Measurements from ENCODE around the gene IMPDH1.

IMPDH1 gene

DNA sequence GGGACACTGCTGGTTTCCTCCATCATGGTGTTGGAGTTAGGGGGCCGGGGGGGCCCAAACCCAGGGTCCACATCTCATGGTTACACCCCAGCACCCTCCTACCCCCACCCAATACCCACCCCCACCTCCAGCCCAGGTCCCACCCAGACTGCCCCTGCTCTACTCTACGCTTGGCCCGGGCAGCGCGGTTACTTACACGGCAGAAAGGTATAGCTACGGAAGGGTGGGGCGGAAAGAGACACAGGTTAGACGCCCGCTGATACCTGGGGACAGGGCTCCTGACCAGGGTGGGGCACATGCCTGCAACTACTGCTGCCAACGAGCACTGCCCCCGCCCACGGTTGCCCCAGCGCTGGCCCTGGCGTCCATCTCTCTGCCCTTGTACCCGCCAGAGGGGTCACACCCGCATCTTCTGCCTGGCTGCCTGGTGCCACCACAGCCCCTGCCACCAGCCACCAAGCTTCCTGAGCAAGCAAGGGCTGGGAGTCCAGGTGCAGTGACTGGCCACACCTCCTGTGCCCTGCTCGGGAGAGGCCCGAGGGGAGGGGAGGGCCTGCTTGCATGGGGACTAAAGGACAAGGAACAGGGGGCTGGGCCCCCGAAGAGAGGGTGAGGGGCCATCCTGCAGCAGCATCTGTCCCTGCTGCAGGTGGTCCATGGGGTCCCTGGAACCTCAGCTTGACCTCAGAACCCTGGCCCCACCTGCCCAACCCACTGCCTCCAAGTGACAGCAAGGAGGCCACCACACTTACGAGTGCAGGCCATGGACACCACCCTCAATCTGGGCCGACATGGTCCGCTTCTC lies 16.1 kb downstream of the IMPDH1 start:
- no peak overlapping the region for H4K8ac ChIP-seq (ENCODE audit: low read length)
- peaks cover 6% of the 10 kb centered on the region for H3K4me1 ChIP-seq (ENCODE audit: control insufficient read depth, insufficient read depth, low read depth, low read length)
- no peak overlapping the region for H3K18ac ChIP-seq (ENCODE audit: low read depth in 1 of 2, low read length in 2 of 2)
- H2AK5ac ChIP-seq (ENCODE audit: low read length, severe bottlenecking), result no peak overlapping the region
- no peak overlapping the region for H3K14ac ChIP-seq (ENCODE audit: low read length in 2 of 2)
- no peak overlapping the region for H2BK12ac ChIP-seq (ENCODE audit: low read length in 2 of 2)
- H3K27ac ChIP-seq (ENCODE audit: low read length, poor library complexity, severe bottlenecking), result no peak overlapping the region
- H3K36me3 ChIP-seq (ENCODE audit: control insufficient read depth in 1 of 2, insufficient read depth in 2 of 2, low read depth in 1 of 2, low read length in 2 of 2), result peaks cover 56 to 67% of the 10 kb centered on the region in 2 experiments
- DNase-seq, result no peak
- 96% methylated on average over 19 of the region's 23 CpGs for WGBS
- no peaks in the 10 kb centered on the region for H3K9me3 ChIP-seq (ENCODE audit: control insufficient read depth, low read length)
- H3K9ac ChIP-seq (ENCODE audit: low read length), result no peak overlapping the region
- no peak overlapping the region for H3K4me2 ChIP-seq (ENCODE audit: low read length, poor library complexity, severe bottlenecking)
- H3K79me1 ChIP-seq (replicated peaks; ENCODE audit: low read length, poor library complexity, severe bottlenecking), result no peaks in the 10 kb centered on the region
- H3K4me3 ChIP-seq (ENCODE audit: insufficient read depth in 1 of 2, low read depth in 1 of 2, low read length in 2 of 2), result no peak overlapping the region
- H3K4ac ChIP-seq (ENCODE audit: low read depth in 1 of 2, low read length in 2 of 2), result no peak overlapping the region
- H3K23ac ChIP-seq (ENCODE audit: low read length in 2 of 2), result no peak overlapping the region
- H2BK15ac ChIP-seq (ENCODE audit: low read depth, poor library complexity, severe bottlenecking), result no peak overlapping the region
- no peak overlapping the region for H2AFZ ChIP-seq (ENCODE audit: low read depth, low read length)
- no peak overlapping the region for H2BK5ac ChIP-seq (ENCODE audit: low read depth, low read length, poor library complexity, severe bottlenecking)
- H3K27me3 ChIP-seq (ENCODE audit: control insufficient read depth in 1 of 2, insufficient read depth in 1 of 2, low read length in 2 of 2), result peaks cover 8 to 13% of the 10 kb centered on the region in 2 experiments
- H2BK120ac ChIP-seq (ENCODE audit: low read depth, low read length), result no peak overlapping the region
- H4K91ac ChIP-seq (ENCODE audit: low read length), result no peak overlapping the region

- Histone ChIP-seq H3K27ac (ENCODE audit: low read length, poor library complexity, severe bottlenecking) (no peak overlapping the region), H3K36me3 (ENCODE audit: control insufficient read depth in 1 of 2, insufficient read depth in 2 of 2, low read depth in 1 of 2, low read length in 2 of 2) (peaks cover 46 to 58% of the 10 kb centered on the region in 2 experiments), H2AK5ac (ENCODE audit: low read length, severe bottlenecking) (no peak overlapping the region), H2AFZ (ENCODE audit: low read depth, low read length) (no peak overlapping the region), H3K4me2 (ENCODE audit: low read length, poor library complexity, severe bottlenecking) (no peak overlapping the region), H4K8ac (ENCODE audit: low read length) (no peak overlapping the region), H4K91ac (ENCODE audit: low read length) (no peak overlapping the region), H3K23ac (ENCODE audit: low read length in 2 of 2) (no peak overlapping the region), H3K9ac (ENCODE audit: low read length) (no peak overlapping the region), H3K4ac (ENCODE audit: low read depth in 1 of 2, low read length in 2 of 2) (no peak overlapping the region), H2BK12ac (ENCODE audit: low read length in 2 of 2) (no peak overlapping the region), H2BK15ac (ENCODE audit: low read depth, poor library complexity, severe bottlenecking) (no peak overlapping the region), H3K4me1 (ENCODE audit: control insufficient read depth, insufficient read depth, low read depth, low read length) (peaks cover 6% of the 10 kb centered on the region), H3K4me3 (ENCODE audit: insufficient read depth in 1 of 2, low read depth in 1 of 2, low read length in 2 of 2) (no peak overlapping the region), H3K14ac (ENCODE audit: low read length in 2 of 2) (no peak overlapping the region), H3K18ac (ENCODE audit: low read depth in 1 of 2, low read length in 2 of 2) (no peak overlapping the region), H3K9me3 (ENCODE audit: control insufficient read depth, low read length) (no peaks in the 10 kb centered on the region), H2BK120ac (ENCODE audit: low read depth, low read length) (no peak overlapping the region), H2BK5ac (ENCODE audit: low read depth, low read length, poor library complexity, severe bottlenecking) (no peak overlapping the region), H3K79me1 (replicated peaks; ENCODE audit: low read length, poor library complexity, severe bottlenecking) (no peaks in the 10 kb centered on the region), H3K27me3 (ENCODE audit: control insufficient read depth in 1 of 2, insufficient read depth in 1 of 2, low read length in 2 of 2) (peaks cover 18 to 22% of the 10 kb centered on the region in 2 experiments)
- DNase-seq, result no peak
- over 99% methylated on average over 16 of the region's 18 CpGs for WGBS
Observed at GRCh38 chr7:128392446-128393327, 17.1 kb downstream of the IMPDH1 start.

DNA sequence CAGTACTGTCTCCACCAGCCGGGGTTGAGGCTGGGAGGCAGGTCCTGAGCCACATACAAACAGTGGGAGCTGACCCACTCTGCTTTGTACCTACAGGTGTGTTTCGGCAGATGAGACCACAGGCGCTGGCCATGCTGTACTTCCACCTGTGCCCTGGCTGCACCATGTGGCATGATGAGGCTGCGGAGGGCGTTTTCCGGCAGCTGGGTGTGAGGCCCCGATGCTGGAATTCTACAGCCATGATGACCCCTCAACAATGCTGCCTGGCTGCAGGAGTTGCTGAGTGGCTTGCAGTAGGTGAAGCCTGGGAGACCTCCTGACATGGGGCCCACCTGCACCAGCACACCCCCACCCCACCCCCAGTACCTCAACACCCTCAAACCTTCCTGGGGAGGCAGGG lies 18.0 kb downstream of the IMPDH1 start:
- H3K4me3 ChIP-seq (ENCODE audit: insufficient read depth in 1 of 2, low read depth in 1 of 2, low read length in 2 of 2), result no peak overlapping the region
- no peak overlapping the region for H4K91ac ChIP-seq (ENCODE audit: low read length)
- no peak overlapping the region for H3K23ac ChIP-seq (ENCODE audit: low read length in 2 of 2)
- H3K14ac ChIP-seq (ENCODE audit: low read length in 2 of 2), result no peak overlapping the region
- no peak overlapping the region for H2BK5ac ChIP-seq (ENCODE audit: low read depth, low read length, poor library complexity, severe bottlenecking)
- H3K4me1 ChIP-seq (ENCODE audit: control insufficient read depth, insufficient read depth, low read depth, low read length), result peaks cover 6% of the 10 kb centered on the region
- H2AFZ ChIP-seq (ENCODE audit: low read depth, low read length), result no peak overlapping the region
- H3K9me3 ChIP-seq (ENCODE audit: control insufficient read depth, low read length), result no peaks in the 10 kb centered on the region
- peaks cover 22% of the 10 kb centered on the region in 2 experiments for H3K27me3 ChIP-seq (ENCODE audit: control insufficient read depth in 1 of 2, insufficient read depth in 1 of 2, low read length in 2 of 2)
- over 99% methylated on average over 5 of the region's 7 CpGs for WGBS
- no peak overlapping the region for H2AK5ac ChIP-seq (ENCODE audit: low read length, severe bottlenecking)
- H3K9ac ChIP-seq (ENCODE audit: low read length), result no peak overlapping the region
- no peak overlapping the region for H2BK15ac ChIP-seq (ENCODE audit: low read depth, poor library complexity, severe bottlenecking)
- peak overlapping the region; percentile 4 for H4K8ac ChIP-seq (ENCODE audit: low read length)
- no peak overlapping the region for H3K18ac ChIP-seq (ENCODE audit: low read depth in 1 of 2, low read length in 2 of 2)
- H3K4me2 ChIP-seq (ENCODE audit: low read length, poor library complexity, severe bottlenecking), result no peak overlapping the region
- no peak for DNase-seq
- H3K4ac ChIP-seq (ENCODE audit: low read depth in 1 of 2, low read length in 2 of 2), result no peak overlapping the region
- no peak overlapping the region for H2BK12ac ChIP-seq (ENCODE audit: low read length in 2 of 2)
- no peaks in the 10 kb centered on the region for H3K79me1 ChIP-seq (replicated peaks; ENCODE audit: low read length, poor library complexity, severe bottlenecking)
- peaks cover 37 to 55% of the 10 kb centered on the region in 2 experiments for H3K36me3 ChIP-seq (ENCODE audit: control insufficient read depth in 1 of 2, insufficient read depth in 2 of 2, low read depth in 1 of 2, low read length in 2 of 2)
- H3K27ac ChIP-seq (ENCODE audit: low read length, poor library complexity, severe bottlenecking), result no peak overlapping the region
- H2BK120ac ChIP-seq (ENCODE audit: low read depth, low read length), result no peak overlapping the region

All from mesenchymal stem cell (in vitro differentiated cells and primary cell).